Mononuclear cell (primary cell): ENCODE measurements around the gene DNA2. TPM values are rescaled to one million over a fixed set of nuclear protein-coding genes. Genes with fewer than 3 reads are reported as not detected.
A peak's percentile ranks its signal among the peaks of the same experiment; 100 is the strongest.

Source experiments
- H3K27me3 ChIP-seq: 2 replicates; pipeline ENCODE4 v1.6.0; 2011; ENCODE audit warnings: low read length, control low read depth; ENCODE audit not compliant: insufficient read depth
- H3K4me1 ChIP-seq: 2 replicates; pipeline ENCODE4 v1.5.1; 2011; ENCODE audit warnings: mild to moderate bottlenecking, low read length, control low read depth; ENCODE audit not compliant: insufficient read depth
- H3K4me3 ChIP-seq: 2 replicates; pipeline ENCODE4 v1.5.1; 2011; ENCODE audit warnings: mild to moderate bottlenecking, low read length, moderate library complexity
- H3K9me3 ChIP-seq: 2 replicates; pipeline ENCODE4 v1.5.1; 2011; ENCODE audit warnings: low read depth, mild to moderate bottlenecking, control low read depth, low read length
- total RNA-seq: library from RNA; depleted of rRNA; stranded (reverse); fragments of >200 nt; gene quantifications from one replicate; pipeline ENCODE4 v1.2.3, GENCODE V29; 2012

Gene DNA2
- total RNA-seq, 1 donor = 7.5 TPM

DNA sequence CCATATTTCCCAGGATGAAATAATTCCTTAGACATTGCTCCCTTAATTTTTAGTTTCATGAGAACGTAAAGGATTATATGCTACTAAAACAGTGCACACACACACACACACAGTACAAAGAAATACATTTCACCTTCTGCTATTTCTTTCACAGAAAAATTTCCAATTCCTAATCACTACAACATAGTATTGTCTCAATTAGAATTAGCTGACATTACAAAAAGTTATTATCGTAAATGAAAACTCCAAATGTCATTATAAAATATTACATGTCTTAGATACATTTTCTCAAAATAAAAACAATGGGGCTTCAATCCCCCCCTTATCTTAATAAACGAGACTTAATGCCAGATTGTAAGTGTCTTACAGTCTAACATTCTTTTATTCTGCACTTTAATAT is 52.4 kb downstream of the DNA2 start:
- Histone ChIP-seq H3K4me1 (peaks cover 4% of the 10 kb centered on the region), H3K9me3 (no peaks in the 10 kb centered on the region), H3K27me3 (no peaks in the 10 kb centered on the region), H3K4me3 (no peak overlapping the region)

DNA sequence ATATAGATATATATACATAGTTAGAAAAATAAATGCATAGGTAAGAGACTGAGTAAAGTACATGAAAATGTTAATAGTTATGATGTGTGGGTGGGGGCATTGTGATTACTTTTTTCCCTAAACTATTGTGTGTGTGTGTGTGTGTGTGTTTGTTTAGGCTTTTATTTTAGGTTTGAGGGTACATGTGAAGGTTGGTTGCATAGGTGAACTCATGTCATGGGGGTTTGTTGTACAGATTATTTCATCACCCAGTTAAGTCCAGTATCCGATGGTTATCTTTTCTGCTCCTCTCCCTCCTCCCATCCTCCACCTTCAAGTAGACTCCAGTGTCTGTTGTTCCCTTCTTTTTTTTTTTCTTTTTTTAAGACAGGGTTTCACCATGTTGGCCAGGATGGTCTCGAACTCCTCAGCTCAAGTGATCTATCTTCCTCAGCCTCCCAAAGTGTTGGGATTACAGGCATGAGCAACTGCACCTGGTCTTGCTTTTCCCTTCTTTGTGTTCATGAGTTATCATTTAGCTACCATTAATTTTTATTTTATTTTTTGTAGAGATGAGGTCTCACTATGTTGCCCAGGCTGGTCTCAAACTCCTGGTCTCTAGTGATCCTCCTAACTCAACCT is 62.8 kb downstream of the DNA2 start:
- no peaks in the 10 kb centered on the region for H3K9me3 ChIP-seq

DNA sequence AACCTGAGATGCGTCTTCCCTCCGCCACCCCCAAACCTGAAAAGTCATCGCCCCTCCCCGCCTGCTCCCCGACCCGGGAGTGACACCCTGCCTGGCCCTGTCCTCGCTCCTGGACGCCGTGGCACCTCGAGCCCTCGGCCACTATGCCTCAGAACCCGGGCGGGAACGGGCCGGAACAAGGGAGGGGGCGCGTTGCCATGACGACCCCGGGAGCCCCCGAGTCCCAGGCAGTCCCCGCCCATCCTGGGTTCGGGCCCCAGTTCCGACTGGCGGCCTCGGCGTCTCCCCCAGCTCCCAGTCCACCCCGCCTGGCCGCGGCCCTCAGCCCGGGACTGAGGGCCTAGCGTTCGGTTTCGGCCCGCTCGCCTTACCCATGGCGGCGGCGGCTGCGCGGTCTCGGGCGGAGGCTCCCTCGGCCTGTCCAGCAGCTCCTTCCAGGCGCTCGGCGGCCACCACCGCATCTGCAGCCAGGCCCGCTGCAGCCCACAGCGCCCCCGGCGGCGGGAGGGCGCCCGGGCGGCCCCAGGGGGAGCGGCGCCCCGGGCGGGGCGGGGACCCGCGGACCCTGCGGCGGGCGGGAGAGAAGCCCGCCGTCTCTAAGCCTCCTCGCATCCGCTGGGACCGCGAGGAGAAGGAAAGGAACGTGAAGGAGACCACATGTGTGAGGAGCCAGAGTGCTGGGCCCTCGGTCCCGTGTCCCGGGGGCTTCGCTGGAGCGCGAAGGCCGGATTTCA is 64.8 kb downstream of the DNA2 start, which contains the start of gene RUFY2:
Gene RUFY2, minus strand, starts transcription at position 463 of the 734 bp plus-strand sequence. Its CDS starts 88 bp downstream, at position 375.
- no peaks in the 10 kb centered on the region for H3K9me3 ChIP-seq
- H3K27me3 ChIP-seq = no peaks in the 10 kb centered on the region
- H3K4me1 ChIP-seq = peaks cover 17% of the 10 kb centered on the region
- peak within 1 kb of the TSS; percentile 94 for H3K4me3 ChIP-seq

More for the DNA sequence above, 62.8 kb downstream of the DNA2 start:
- Histone ChIP-seq H3K27me3 (no peaks in the 10 kb centered on the region), H3K4me3 (no peak overlapping the region), H3K4me1 (peaks cover 17% of the 10 kb centered on the region)

DNA sequence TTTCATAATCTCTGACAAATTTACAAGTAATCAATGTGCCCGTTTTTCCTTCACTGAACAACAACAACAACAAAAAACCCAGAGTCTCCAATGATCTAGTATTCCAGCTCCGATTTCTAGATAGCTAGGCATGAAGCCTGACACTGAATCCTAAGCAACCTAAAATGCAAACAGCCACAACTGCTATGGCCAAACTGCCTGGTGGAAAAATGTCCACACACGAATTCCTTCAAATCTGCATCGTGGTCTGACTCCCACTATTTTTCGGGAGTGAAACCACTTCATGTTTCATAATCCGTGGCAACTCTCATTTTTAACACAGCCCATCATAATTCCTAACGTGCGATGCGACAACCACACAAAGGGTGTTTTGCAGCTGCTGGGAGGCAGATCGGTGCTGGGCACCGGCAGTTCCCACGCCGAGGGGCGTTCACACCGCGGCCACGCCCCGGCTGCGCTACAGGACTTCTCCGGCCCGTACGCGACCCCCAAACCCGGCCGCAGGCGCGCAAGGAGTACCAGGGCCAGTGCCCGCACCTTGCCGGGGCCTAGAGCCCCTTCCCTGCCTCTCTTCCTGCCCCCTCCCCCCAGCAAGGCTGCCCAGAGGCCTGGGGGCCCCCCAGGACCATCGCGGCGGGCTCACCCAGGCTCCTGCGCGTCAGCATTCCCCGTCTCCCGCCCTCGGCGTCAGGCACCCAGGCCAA is 65.5 kb downstream of the DNA2 start:
- Histone ChIP-seq H3K27me3 (no peaks in the 10 kb centered on the region), H3K4me3 (peak overlapping the region; percentile 94), H3K9me3 (no peaks in the 10 kb centered on the region), H3K4me1 (peaks cover 17% of the 10 kb centered on the region)

DNA sequence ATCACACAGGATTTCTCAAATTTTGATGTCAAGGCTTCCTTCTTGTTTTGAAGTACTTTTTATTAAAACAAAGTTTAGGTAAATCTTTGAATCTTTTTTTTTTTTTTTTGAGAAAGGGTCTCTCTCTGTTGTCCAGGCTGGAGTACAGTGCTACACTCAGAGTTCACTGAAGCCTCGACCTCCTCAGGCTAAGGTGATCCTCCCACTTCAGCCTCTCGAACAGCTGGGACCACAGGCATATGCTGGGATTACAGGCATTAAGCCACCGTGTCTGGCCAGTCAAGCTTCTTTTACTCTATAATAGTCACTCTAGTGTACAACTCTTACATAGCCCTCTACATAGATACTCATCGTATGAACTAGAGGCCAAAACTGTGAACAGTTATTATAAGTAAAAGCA is 68.1 kb downstream of the DNA2 start:
- H3K9me3 ChIP-seq = no peaks in the 10 kb centered on the region
- H3K4me3 ChIP-seq = no peak overlapping the region
- peaks cover 17% of the 10 kb centered on the region for H3K4me1 ChIP-seq
- H3K27me3 ChIP-seq = no peaks in the 10 kb centered on the region

DNA sequence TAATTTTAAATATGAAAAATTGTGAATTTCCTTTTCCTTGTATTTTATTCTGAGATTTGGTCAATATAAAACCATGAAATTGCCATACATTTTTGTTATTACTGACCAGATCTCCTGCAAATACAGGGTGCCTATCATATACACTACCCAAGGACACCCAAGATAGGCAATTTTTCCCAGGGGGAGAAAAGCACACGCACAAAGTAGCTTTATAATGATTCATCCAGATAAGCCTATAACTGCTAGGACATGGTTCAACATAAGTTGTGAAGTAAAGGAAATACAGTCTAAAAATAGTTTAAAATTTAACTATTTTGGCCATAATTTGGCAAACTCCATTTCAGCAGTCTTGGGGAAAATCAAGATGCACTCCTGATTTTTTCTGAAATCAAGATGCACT is 69.5 kb downstream of the DNA2 start:
- Histone ChIP-seq H3K27me3 (no peaks in the 10 kb centered on the region), H3K4me1 (peaks cover 11% of the 10 kb centered on the region), H3K4me3 (no peak overlapping the region), H3K9me3 (no peaks in the 10 kb centered on the region)

DNA sequence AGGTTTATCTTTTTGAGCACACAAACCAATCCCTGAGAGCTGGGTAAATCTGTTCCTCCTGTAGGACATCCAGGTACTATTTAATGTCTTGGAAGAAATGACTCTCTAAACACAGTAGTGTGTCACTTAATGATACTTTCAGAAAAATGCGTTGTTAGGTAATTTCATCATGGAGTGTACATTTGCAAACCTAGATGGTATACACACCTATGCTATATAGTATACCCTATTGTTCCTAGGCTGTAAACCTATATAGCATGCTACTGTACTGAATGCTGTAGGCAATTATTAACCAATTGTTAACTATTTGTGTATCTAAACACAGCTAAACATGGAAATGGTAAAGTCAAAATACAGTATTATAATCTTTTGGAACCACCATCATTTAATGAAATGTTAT is 74.8 kb downstream of the DNA2 start:
- Histone ChIP-seq H3K9me3 (no peaks in the 10 kb centered on the region), H3K4me1 (no peaks in the 10 kb centered on the region), H3K27me3 (no peaks in the 10 kb centered on the region), H3K4me3 (no peak overlapping the region)

DNA sequence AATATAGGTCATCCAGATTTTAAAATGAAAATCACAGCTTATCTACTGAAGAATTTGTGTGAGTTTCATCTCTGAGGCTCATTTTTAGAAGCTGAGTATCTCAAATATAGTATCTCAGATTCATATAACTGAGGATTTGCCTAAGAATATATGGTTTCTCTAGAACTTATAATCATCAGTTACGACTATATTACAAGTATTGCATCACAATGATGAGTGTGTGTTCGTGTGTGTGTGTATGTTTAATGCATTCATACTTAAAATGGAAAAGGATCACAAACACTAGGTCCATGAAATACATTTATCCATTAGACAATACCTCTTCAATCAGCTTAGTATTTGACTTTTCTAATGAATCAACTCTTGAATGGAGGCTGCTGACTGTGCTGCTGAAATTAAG is 86.0 kb downstream of the DNA2 start:
- H3K4me1 ChIP-seq = no peaks in the 10 kb centered on the region
- no peaks in the 10 kb centered on the region for H3K27me3 ChIP-seq
- H3K9me3 ChIP-seq = no peaks in the 10 kb centered on the region
- H3K4me3 ChIP-seq = no peak overlapping the region

DNA sequence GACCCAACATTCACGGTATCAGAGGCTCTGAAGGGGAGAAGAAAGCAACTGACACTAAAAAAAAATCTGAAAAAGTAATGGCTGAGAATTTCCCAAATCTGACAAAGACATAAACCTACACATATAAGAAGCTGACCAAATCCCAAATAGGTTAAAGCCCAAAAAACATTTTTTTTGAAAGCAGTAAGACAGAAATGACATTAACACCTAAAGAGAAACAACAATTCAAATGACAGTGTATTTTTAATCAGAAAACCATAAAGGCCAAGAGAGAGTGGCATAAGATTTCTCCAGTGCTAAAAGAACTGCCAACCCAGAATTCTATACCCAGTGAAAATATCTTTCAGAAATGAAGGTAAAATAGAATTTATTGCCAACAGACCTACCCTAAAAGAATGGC is 100.2 kb downstream of the DNA2 start:
- no peaks in the 10 kb centered on the region for H3K4me1 ChIP-seq
- H3K9me3 ChIP-seq = peaks cover 14% of the 10 kb centered on the region
- H3K27me3 ChIP-seq = no peaks in the 10 kb centered on the region
- no peak overlapping the region for H3K4me3 ChIP-seq

DNA sequence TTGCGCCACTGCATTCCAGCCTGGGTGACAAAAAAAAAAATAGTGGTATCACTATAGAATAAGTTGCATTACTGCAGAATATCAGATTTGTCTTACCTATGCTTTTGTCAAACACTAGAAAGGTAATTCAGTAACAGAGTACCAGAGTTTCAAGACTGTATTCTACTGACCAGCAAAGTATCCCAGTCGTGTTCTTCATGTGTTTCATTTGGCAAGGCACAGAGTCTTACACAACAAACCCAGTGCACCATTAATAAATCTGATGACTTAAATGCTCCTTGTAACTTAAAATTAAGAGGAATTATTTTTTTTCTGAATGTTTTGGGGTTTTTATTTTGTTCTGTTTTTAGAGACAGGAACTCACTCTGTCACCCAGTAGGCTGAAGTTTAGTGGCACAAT is 104.7 kb downstream of the DNA2 start:
- peaks cover 8% of the 10 kb centered on the region for H3K9me3 ChIP-seq
- no peaks in the 10 kb centered on the region for H3K4me1 ChIP-seq

DNA sequence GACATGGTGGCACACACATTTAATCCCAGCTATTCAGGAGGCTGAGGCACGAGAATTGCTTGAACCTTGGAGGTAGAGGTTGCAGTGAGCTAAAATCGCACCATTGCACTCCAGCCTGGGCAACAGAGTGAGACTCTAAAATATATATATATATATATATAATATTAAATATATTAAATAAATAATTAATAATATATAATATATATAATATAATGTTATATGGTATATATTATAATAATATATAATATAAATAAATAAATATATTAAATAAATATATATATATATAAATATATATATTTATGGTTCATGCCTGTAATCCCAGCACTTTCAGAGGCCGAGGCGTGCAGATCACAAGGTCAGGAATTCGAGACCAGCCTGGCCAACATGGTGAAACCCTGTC is 105.2 kb downstream of the DNA2 start:
- peaks cover 3% of the 10 kb centered on the region for H3K9me3 ChIP-seq
- no peaks in the 10 kb centered on the region for H3K27me3 ChIP-seq
- H3K4me1 ChIP-seq = no peaks in the 10 kb centered on the region
- H3K4me3 ChIP-seq = no peak overlapping the region

More for the DNA sequence above, 104.7 kb downstream of the DNA2 start:
- H3K4me3 ChIP-seq = no peak overlapping the region
- no peaks in the 10 kb centered on the region for H3K27me3 ChIP-seq

DNA sequence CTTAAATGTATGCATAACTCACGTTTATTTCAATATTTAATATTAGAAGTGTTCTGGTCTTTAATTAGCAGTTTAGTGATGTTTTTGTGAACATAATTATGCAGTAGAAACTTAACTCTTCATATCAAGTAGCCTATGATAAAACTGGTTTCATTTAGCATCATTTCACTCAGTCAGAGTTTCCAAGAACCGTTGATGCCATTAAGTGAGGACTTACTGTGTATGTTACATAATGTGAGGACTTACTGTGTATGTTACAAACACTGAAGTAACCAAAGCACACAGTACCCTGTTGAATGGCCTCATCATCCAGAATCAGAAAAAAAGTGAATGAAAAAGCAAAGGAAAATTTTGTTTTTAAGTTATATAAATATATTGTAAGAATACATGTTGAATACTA is 106.2 kb downstream of the DNA2 start:
- H3K4me1 ChIP-seq = no peaks in the 10 kb centered on the region
- no peaks in the 10 kb centered on the region for H3K27me3 ChIP-seq
- H3K9me3 ChIP-seq = no peaks in the 10 kb centered on the region
- no peak overlapping the region for H3K4me3 ChIP-seq

DNA sequence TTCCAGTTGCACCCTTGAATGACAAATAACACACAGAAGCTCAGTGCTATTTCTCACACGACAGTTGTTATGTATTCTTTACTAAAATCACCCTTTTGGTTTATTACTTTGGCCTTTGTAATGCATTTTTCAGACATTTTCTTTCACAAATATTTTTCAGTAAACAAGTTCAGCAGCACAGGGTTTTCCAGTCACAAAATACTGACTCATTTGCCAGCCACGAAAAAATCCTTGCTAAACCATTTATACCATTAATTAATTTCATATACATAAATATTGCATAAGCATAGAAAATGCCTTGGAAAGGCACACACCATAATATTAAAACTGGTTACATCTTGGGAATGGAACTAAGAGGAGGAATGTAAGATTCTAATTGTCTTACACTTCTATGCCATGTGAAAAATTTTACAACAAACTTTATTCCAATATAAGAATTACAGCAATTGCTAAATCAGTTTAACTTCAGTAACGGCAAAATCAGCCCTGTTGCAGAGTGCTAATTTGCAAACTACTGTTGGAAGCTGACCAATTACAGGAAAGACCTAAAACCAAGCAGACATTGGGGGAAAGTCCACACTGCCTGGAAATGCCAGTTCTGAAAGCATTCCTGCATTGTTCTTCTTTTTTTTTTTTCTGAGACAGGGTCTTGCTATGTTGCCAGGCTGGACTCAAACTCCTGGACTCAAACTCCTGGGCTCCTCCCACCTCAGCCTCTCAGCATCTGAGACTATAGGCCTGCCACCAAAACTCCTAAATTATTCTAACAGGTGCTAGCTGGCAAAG is 107.5 kb downstream of the DNA2 start:
- Histone ChIP-seq H3K4me3 (no peak overlapping the region), H3K27me3 (no peaks in the 10 kb centered on the region), H3K9me3 (no peaks in the 10 kb centered on the region)

More for the DNA sequence above, 107.5 kb downstream of the DNA2 start:
- H3K4me1 ChIP-seq = no peaks in the 10 kb centered on the region
